HG03460 (cell line): ENCODE measurements around the gene JDP2.
A peak's percentile ranks its signal among the peaks of the same experiment; 100 is the strongest.

Experiments used
- ATAC-seq: cut with Tn5 transposase; IDR thresholded peaks from one replicate; pipeline ENCODE4 v1.9.1; 2021; ENCODE audit not compliant: unreplicated experiment

The JDP2 gene

GRCh38 chr14:75409316-75410205 lies 18.3 kb upstream of the JDP2 start:
- ATAC-seq, result no peak

- ATAC-seq, result no peak
These were observed 16.6 kb upstream of the JDP2 start for GRCh38 chr14:75411214-75411540.

GRCh38 chr14:75413013-75413412 lies 14.8 kb upstream of the JDP2 start:
- ATAC-seq, result no peak

GRCh38 chr14:75417674-75418073 lies 10.1 kb upstream of the JDP2 start:
- ATAC-seq, result no peak

- peak; percentile 67 for ATAC-seq
These were observed 8.7 kb upstream of the JDP2 start for GRCh38 chr14:75418850-75419768.

GRCh38 chr14:75422169-75422568 lies 5.7 kb upstream of the JDP2 start:
- ATAC-seq, result no peak

GRCh38 chr14:75424496-75424895 lies 3.3 kb upstream of the JDP2 start:
- ATAC-seq, result no peak

- ATAC-seq, result no peak
These were observed 2.4 kb upstream of the JDP2 start for GRCh38 chr14:75425446-75425845.

- peak; percentile 66 for ATAC-seq
These were observed 1.3 kb upstream of the JDP2 start for GRCh38 chr14:75426332-75427125.

- peak; percentile 38 for ATAC-seq
These were observed 718 bp upstream of the JDP2 start for GRCh38 chr14:75427126-75427481.

- no peak for ATAC-seq
These were observed 645 bp downstream of the JDP2 start for GRCh38 chr14:75428230-75429104.

- no peak for ATAC-seq
These were observed 1.7 kb downstream of the JDP2 start for GRCh38 chr14:75429562-75429961.

GRCh38 chr14:75430116-75430515 lies 2.3 kb downstream of the JDP2 start:
- ATAC-seq, result no peak

- no peak for ATAC-seq
These were observed 2.7 kb downstream of the JDP2 start for GRCh38 chr14:75430526-75430925.

GRCh38 chr14:75430976-75431375 lies 3.2 kb downstream of the JDP2 start:
- no peak for ATAC-seq

- ATAC-seq, result no peak
These were observed 4.0 kb downstream of the JDP2 start for GRCh38 chr14:75431827-75432226.

GRCh38 chr14:75432411-75432810 lies 4.6 kb downstream of the JDP2 start:
- no peak for ATAC-seq

- no peak for ATAC-seq
These were observed 5.8 kb downstream of the JDP2 start for GRCh38 chr14:75433631-75434071.

- ATAC-seq, result no peak
These were observed 6.5 kb downstream of the JDP2 start for GRCh38 chr14:75434138-75434889.

GRCh38 chr14:75434890-75435248 lies 7.0 kb downstream of the JDP2 start:
- no peak for ATAC-seq
